GM18508 (cell line): ENCODE results near the gene IMPDH1.

ENCODE experiments used
- ATAC-seq: cut with Tn5 transposase; IDR thresholded peaks from one replicate; pipeline ENCODE4 v1.9.1; 2021; ENCODE audit warnings: moderate number of reproducible peaks; ENCODE audit not compliant: insufficient read depth, unreplicated experiment

Gene IMPDH1

DNA sequence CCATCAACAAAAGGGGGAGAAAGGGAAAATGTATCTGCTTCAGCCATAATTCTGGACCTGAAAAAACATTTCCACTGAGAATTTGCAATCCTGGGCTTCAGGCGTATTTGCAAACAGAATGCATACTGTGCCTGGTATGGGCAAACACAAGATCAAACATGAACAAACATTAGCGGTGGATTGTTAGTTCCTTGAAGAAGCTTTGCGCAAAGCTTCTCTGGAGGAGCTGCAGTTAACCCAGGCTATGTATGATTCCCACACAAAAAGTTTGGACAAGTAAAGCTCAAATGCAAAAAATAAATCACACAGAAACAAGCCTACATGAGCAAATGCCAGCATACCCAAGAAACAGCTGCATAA, 25.5 kb upstream of the IMPDH1 start:
- no peak for ATAC-seq

DNA sequence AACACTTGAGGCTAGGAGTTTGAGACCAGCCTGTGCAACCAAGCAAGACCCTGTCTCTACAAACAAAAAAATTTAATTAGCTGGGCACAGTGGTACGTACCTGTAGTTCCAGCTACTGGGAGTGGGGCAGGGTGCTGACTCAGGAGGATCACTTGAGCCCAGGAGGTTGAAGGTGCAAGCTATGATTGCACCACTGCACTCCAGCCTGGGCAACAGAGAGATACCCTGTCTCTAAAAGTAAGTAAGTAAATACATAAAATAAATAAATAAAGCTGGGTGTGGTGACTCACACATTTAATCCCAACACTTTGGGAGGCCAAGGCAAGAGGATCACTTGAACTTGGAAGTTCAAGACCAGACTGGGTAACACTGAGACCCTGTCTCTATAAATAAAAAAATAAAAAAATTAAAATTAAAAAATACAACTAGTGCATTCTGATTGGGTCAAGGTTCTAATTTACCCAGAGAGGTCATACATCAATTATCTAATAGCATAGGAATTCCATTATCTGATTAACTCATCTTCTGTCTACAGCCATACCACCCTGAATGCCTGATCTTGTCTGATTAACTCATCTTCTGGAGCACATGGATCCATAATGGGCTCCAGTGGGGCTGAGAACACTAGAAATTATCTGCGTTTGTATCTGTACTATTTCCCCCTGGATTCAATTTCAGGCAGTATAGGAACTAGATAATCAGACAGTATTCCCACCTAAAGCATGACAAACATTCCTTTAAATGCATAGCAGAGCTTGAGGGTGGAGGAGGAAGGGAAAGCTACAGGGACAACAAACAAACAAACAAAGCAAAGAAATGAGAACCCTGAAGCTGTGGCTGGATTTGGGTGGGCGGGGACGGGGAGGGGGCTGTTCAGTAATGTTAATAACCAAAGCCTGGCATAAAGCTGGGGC, 24.9 kb upstream of the IMPDH1 start:
- ATAC-seq, result no peak

DNA sequence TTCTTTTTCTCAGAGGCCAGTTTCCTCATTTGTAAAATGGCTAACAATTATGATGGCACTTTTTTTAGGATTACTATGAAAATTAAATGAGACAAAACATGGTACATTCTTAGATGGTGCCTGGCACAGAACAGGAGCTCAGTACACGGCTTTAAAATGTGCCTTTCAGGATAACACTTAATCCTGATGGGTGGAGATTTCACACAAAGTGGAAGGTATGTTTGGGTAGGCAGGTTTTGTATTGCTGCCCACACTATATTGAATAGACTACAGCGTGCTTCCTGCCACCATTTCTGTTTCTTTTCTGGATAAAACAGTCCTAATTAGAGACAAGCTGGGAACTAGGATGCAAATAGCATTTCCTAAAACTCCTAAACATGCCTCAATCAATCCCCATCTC, 22.0 kb upstream of the IMPDH1 start:
- no peak for ATAC-seq

DNA sequence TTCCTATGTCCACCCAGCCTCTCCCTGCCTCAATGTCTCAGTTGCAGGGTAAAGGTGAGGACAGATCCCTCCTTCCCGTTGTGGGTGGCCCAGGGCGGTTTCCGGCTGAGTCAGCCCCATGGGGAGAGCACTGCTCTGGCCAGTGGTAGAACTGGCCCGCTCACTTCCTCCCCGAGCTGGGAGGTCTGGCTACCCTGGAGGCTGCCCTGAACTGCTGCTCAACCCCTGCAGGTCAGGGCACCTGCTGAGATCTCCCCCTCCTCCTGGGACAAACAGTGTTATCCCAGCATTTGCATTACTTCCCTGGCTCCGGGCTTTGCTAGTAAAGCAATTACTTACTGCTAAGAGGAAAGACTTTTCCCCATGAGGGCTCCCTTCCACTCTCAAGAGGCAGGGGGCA, 21.4 kb upstream of the IMPDH1 start:
- no peak for ATAC-seq

DNA sequence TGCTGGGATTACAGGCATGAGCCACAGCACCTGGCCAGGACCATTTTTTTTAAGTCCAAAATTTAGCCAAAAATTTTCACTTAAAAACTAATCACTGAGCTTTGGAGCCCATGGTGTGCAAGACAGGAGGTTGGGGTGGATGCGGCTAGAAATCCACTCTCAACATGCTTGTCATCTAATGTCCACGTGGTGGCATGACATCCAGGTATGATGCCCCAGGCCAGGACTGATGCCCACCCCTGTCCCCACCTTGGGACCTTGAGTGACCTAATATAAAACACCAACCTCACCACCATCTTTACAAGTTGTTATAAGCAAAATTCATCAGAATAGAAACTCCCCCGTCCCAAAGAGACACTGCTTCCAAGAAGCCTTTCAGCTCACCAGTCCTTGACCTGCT, 20.4 kb upstream of the IMPDH1 start:
- ATAC-seq, result no peak

DNA sequence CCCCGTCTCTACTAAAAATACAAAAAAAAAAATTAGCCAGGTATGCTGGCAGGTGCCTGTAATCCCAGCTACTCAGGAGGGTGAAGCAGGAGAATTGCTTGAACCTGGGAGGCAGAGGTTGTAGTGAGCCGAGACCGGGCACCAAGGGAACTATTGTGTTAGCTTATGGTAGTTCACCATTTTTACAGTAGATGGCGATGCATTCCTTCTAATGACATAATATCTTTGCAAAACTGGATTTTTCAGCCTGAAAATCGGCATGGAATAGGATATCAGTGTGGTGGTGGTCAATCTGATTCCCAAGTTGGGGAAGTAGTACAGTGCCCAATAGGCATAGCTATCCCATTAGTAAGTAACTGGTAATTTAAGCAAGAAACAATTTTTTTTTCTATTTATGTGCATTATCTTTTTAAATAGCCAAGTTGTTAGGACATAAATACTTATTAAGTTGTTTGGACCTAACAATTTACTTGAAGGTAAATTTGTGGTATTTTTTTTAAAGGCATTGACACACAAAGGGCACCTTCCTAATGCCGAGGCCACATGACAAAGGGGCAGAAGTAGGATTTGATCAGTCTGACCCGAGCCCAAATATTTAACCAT, 17.6 kb upstream of the IMPDH1 start:
- no peak for ATAC-seq

DNA sequence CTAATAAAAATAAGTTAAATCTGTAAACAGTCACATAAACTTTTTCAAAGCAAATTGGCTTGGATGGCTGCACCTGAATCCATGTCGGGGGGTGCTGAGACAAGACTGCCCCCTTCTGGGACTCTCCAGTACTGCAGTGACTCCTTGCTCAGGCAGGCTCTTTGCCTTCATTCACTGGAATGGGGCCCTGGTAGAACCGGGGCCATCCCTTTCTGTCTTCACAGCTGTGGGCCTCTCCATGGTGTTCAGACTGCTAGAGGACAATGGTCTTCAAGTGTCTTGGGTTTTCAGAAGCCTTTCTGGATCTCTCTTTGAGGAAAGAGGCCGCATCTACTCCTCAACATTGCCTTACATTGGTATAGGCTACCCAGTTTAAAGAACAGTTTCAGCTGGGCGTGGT, 16.1 kb upstream of the IMPDH1 start:
- ATAC-seq, result no peak

DNA sequence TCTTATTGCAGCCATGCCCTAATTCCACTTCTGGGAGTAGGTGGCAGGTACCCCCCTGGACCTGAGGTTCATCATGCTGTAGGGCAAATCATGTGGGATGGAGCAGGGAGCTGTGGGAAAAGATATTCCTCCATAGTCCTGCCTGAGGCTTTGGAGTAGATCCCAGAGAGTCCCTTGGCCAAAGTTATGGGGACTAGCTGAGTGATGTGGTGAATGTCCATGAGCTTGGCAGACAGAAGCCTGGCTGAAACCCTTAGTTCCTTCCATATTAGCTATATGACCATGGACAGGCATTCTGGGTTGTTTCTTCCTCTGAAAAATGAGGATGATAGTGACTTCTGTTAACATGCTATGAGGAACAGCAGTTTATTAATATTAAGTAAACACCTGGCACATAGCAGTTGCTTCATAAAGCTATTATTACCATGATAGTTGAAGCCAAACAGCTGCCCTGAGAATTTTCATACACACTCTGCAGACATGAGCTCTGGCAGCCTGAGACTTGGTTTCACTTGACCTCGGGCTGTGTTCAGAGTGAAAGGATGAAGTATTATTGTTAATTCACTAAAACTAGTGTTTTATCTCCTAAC, 15.0 kb upstream of the IMPDH1 start:
- ATAC-seq, result no peak

DNA sequence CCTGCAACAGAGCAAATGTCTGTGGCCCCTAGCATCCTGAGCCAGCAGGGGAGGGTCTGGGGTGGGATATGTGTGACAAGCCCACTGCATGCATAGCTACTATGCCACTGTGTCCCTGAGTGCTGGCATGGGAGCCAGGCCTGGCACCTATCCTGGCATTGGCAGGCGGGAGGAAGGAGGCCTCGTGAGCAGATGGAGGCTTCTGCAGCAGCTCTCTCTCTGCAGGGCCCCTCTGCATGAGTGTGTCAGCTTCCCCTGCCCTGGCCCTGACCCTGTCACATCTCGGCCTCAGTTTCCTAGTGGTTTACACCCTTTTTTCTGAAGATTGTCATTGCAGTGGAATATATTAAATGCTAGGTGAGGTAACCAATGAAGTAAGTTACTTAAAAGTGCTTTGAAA, 13.1 kb upstream of the IMPDH1 start:
- ATAC-seq, result no peak

DNA sequence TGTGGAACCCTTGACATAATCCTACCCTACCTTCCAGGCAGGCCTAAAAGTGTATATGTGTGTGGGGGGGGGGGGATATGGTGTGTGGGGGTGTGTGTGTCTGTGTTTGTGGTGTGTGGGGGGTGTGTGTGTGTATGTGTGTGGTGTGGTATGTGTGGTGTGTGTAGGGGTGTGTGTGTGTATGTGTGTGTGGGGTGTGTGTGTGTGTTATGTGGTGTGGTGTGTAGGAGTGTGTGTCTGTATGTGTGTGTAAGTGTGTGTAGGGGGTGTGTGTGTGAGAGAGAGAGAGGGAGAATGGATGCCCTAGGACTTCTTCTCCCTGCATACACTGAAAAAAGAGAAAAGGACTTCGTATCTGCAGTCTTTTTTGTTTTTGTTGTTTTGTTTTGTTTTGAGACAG, 12.3 kb upstream of the IMPDH1 start:
- no peak for ATAC-seq

DNA sequence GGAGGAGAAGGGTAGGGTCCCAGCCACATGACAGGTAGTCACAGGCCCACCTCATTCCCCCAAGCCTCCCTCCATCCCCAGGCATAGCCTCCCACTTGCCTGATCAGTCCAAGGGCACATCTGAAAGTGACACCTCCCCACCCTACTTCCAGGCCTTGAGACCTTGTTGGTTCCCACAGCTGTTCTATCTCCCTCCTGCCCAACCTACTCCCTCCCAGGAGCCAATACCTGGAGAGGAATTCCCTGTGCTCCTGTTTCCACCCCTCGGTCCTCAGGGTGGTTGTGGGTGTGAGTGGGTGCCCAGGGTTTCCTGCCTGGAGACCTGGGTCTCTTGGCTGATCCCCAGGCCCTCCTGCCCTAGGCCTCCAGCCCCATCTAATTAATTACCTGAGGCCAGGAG, 11.6 kb upstream of the IMPDH1 start:
- ATAC-seq, result no peak

DNA sequence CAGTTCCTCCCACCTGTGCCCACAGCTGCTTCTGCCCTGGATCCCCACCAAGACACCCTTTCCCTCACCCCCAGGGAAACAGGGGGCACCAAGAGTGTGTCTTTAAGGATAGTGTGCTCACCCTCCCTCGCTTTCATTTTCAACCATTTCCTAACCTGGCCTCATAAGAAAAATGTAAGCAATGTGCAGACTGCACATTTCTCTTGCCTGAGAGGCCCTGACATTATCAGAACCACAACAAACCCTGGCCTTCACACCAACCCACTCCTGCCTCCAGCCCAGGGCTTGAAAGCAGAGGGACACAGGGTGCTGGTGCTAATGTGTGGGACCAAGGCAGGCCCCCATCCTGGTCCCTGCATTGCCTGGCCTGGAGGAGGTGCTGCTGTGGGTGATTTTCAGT, 11.0 kb upstream of the IMPDH1 start:
- ATAC-seq, result no peak

DNA sequence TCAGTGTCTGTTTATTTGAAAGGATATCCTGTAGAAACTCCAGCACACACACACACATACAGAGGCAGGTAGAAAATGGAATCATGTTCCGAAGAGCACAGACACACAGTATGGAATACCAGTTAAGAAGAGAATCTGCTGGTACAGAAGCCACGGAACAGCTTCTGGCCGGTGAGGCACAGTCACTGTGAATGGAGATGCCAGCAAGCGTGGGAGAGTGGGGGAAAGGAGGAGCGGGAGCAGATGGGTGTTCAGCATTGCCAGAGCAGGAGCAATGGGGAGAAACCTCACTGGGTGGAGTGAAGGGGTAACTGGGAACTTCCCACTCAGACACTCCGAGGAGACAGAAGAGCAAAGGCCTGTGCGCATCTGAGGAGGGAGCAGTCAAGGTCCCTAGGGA, 9.5 kb upstream of the IMPDH1 start:
- no peak for ATAC-seq

DNA sequence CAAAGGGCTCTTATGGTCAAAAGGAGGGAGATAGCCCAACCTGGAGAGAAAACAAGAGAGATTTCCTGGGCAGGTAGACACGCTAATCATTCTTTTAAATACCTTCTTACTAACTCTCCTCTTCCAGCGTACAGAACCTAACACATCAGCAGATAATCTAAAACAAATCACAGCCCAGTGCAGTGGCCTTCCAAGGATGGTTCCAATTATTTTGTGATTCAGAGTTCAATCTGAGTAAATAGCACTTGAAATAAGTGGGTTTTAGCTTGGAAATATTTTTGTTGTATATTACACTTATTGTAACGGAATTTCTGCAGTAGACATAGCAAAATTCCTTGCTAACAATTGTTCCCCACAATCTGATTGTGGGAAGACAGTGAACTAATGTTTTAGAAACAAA, 7.3 kb upstream of the IMPDH1 start:
- ATAC-seq, result no peak

DNA sequence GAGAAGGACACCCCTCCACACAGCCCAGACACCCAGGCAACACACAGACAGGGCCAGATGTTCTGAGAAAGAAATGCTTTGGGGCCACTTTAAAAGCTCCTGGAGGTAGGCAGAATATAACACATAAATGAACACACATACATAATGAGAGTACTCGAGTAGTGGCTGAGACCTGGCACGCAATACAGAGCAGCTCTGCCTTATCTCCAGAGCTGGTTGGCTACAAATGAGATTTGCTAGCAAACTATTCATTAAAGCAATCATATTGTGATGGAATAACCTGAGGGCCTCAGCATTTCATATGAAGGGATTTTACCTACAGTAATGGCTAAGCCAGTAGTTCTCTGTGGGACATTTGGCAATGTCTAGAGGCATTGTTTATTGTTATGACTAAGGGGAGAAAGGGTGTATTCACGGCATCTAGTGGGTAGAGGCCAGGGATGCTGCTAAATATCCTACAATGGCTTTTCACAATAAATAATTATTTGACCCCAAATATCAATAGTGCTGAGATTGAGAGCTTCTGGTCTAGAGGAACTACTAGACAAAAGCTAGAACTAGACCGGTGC, 5.5 kb upstream of the IMPDH1 start:
- ATAC-seq, result no peak

DNA sequence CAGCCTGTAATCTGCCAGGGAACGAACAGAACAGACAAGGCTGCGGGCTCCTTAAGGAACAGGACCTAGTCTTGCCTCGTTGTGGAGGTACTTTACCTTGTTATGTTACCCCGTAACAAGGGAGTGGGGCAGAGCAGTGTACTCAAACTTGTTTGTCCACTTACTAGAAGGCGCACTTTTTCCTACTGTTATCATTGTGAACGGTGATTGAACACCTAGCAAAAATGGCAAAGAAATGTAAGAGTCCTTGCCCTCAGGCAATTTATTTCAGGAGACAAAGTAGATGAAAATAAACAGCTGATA, 620 bp upstream of the IMPDH1 start:
- no peak for ATAC-seq

DNA sequence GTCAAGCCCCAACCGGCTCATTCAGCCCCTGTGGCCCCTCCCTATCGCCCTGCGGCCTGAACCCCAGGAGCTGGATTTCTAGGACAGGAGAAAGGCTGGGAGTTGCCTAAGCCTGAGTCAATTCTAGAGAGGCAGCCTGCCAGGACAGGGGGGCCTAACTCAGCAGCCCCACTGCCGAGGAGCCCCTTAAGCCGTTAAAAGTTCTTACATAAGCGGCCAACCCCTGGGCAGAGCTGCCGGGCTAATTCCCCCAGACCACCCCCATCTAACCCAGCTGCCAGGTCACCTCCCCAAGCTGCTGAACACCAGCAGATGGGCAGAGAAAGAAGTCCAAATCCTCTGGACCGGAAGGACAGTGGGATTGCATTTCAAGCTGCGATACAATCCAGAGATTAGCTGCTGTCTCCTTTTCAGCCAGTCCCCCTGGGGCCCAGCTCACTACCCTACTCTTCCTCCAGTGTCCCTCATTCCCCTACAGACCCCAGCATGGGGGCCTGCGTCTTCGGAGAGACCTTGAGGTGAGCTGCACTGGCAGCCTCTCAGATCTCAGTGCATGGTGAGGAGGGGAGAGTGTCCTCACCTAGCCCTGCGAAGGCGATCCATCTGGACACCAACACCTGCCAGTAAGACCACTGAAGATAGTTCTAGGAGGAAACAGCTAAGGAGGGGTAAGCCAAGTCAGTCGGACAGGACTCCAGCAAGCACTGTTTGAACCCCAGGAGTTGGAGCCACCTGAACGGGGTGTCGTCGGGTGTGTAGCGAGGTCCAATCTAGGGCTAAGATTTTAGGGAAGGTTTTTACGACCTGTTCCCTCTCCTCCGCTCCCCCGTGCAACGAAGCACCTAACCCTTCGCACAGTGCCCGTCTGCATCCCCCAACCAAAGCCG, 830 bp downstream of the IMPDH1 start:
- no peak for ATAC-seq

DNA sequence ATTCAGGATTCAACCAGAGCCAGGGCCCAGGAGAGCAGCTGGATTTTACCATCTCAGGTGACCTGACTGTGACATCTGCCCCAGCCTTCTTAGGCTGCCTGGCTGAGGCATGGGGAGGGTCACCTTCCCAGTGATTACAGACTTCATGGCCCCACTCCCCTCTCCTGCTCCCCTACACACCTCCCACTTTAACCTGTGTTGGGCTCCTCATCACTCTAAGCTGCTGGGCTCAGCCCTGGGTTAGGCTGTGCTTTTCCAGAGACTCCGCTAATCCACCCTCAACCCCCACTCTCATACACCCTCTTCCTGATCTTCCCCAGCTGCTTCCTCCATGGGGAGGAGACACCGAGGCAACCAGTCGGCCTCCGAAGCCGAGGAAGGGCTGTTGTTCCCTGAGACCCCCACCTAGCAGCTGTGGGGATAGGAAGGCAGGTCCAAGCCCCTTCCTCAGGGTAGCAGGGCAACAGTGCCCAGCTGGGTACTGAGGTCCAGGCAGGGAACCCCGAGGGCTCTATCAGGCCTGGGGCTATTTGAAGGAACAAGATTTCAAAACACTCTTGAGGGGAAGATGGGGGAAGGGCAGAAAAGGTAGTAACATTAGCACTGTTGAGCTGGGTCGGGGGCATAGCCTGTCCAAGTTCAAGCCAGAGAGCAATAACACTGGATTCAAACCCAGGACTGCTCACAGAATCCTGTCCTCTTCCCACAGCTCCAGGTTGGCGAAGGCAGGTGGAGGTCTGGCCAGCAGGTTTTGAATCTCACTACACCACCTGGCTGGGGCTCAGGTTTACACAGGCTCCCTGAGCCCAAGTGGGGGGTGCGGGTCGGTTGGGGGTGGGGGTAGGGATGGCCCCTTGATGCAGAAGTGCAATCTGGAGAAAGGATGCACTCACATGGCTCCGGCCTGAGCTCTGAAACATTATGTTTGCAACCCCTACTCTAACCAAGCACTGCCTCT, 1.8 kb downstream of the IMPDH1 start:
- ATAC-seq, result no peak

DNA sequence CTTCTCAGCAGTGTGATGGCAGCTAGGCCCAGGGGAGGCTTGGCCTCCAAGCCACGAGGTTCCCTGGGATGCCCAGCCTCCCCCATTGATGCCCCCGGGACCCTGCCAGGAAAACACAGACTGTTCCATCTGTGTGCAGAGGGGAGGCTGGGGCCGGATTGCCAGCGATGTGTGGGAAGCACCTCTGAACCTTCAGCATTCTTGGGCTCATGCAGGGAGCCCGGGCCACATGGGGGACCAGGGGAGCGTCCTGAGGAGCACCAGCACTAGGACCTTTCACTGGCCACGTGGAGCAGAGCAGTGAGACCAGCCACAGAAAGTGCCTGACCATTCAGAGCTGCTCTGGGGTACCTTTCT, 2.6 kb downstream of the IMPDH1 start:
- no peak for ATAC-seq
